HepG2 (cell line): ENCODE data around the gene TIMM17A. TPM values are rescaled to one million over a fixed set of nuclear protein-coding genes. Genes with fewer than 3 reads are reported as not detected.

ENCODE experiments used
- ZBTB44 ChIP-seq: sonication (generic); formaldehyde crosslinking; IDR thresholded peaks from 2 replicates; pipeline ENCODE4 v1.4.0; 2020; ENCODE audit warnings: missing genetic modification reagents
- ZBTB7A ChIP-seq: sonication (generic); formaldehyde crosslinking; IDR thresholded peaks from 2 replicates; pipeline ENCODE4 v1.8.0; 2022; ENCODE audit warnings: mild to moderate bottlenecking, missing genetic modification reagents
- polyA plus RNA-seq, 8 experiments: library from polyadenylated mRNA; depleted of rRNA in 3 of 8; stranded (reverse) in 7 of 8; unstranded in 1 of 8; fragments of >200 nt; fragmentation: Illumina TruSeq in 4 of 8; extraction: Trizol in 4 of 8; gene quantifications; 2 replicates each; pipeline versions ENCODE4 v1.2.1 to v1.2.3, GENCODE V29; 2011 to 2016; ENCODE audit warnings: low read depth in 4 of 8, missing spikeins in 1 of 8, mixed read lengths in 1 of 8; ENCODE audit not compliant: insufficient read depth in 1 of 8
- total RNA-seq, 5 experiments: library from RNA; depleted of rRNA; stranded (reverse); fragments of >200 nt; fragmentation: Illumina TruSeq; extraction: Trizol; gene quantifications; 2 replicates each; pipeline ENCODE4 v1.2.3, GENCODE V29; 2016; ENCODE audit warnings: low read depth in 1 of 5
- TF ChIP-seq, protein P1 (sequence below), 2 experiments: fragments of 450-650 bp in 1 of 2; sonication (generic) in 1 of 2; formaldehyde crosslinking in 1 of 2; IDR thresholded peaks; 2 replicates each; pipeline versions ENCODE4 v1.6.1 to v1.8.0; 2016 to 2022; ENCODE audit warnings: antibody characterized with exemption in 1 of 2, mild to moderate bottlenecking in 1 of 2, missing genetic modification reagents in 1 of 2
- TF ChIP-seq, protein P2 (sequence below): sonication (generic); formaldehyde crosslinking; IDR thresholded peaks from 2 replicates; pipeline ENCODE4 v1.5.1; 2020; ENCODE audit warnings: mild to moderate bottlenecking, missing genetic modification reagents, moderate library complexity
- TF ChIP-seq, protein P3 (sequence below): sonication (generic); formaldehyde crosslinking; IDR thresholded peaks from 2 replicates; pipeline ENCODE4 v1.5.0; 2020; ENCODE audit warnings: missing genetic modification reagents

The TIMM17A gene
- total and polyA plus RNA-seq, 2 of the 13 experiments (the other 11 are each of a cell fraction or from before 2014, with no cell fraction given): 50.8 to 97.8 TPM

- TF ChIP-seq, protein P1, sequence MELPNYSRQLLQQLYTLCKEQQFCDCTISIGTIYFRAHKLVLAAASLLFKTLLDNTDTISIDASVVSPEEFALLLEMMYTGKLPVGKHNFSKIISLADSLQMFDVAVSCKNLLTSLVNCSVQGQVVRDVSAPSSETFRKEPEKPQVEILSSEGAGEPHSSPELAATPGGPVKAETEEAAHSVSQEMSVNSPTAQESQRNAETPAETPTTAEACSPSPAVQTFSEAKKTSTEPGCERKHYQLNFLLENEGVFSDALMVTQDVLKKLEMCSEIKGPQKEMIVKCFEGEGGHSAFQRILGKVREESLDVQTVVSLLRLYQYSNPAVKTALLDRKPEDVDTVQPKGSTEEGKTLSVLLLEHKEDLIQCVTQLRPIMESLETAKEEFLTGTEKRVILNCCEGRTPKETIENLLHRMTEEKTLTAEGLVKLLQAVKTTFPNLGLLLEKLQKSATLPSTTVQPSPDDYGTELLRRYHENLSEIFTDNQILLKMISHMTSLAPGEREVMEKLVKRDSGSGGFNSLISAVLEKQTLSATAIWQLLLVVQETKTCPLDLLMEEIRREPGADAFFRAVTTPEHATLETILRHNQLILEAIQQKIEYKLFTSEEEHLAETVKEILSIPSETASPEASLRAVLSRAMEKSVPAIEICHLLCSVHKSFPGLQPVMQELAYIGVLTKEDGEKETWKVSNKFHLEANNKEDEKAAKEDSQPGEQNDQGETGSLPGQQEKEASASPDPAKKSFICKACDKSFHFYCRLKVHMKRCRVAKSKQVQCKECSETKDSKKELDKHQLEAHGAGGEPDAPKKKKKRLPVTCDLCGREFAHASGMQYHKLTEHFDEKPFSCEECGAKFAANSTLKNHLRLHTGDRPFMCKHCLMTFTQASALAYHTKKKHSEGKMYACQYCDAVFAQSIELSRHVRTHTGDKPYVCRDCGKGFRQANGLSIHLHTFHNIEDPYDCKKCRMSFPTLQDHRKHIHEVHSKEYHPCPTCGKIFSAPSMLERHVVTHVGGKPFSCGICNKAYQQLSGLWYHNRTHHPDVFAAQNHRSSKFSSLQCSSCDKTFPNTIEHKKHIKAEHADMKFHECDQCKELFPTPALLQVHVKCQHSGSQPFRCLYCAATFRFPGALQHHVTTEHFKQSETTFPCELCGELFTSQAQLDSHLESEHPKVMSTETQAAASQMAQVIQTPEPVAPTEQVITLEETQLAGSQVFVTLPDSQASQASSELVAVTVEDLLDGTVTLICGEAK (IDR thresholded peaks at IDR 0.05): no peak
- TF ChIP-seq, protein P1 (CRISPR knock-in tag; IDR thresholded peaks at IDR 0.05): no peak
- TF ChIP-seq, protein P2, sequence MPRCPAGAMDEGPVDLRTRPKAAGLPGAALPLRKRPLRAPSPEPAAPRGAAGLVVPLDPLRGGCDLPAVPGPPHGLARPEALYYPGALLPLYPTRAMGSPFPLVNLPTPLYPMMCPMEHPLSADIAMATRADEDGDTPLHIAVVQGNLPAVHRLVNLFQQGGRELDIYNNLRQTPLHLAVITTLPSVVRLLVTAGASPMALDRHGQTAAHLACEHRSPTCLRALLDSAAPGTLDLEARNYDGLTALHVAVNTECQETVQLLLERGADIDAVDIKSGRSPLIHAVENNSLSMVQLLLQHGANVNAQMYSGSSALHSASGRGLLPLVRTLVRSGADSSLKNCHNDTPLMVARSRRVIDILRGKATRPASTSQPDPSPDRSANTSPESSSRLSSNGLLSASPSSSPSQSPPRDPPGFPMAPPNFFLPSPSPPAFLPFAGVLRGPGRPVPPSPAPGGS: no peak
- TF ChIP-seq ZBTB7A (CRISPR knock-in tag) (no peak), ZBTB44 (CRISPR knock-in tag) (no peak)
- TF ChIP-seq, protein P3, sequence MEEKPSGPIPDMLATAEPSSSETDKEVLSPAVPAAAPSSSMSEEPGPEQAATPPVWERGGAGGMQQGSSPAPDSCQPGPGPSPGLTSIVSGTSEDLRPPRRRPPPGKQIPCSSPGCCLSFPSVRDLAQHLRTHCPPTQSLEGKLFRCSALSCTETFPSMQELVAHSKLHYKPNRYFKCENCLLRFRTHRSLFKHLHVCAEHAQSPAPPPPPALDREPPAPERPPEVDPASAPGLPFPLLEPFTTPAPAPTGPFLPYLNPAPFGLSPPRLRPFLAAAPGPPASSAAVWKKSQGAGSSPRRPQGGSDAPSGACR (CRISPR knock-in tag): no peak
Observed at GRCh38 chr1:201925301-201925567, 30.1 kb upstream of the TIMM17A start (continued).
